Fibroblast of mammary gland (primary cell): ENCODE data around the gene MAST3.
"Not testable (repeated sequence)": the region's sequence is repeated elsewhere in the genome, so short reads cannot be mapped to it uniquely, and the experiment has no call there.

Experiments
- DNase-seq: peaks from one replicate; pipeline ENCODE4 v3.0.0-alpha.2; 2010; ENCODE audit warnings: low read depth
- H3K4me3 ChIP-seq: 2 replicates; pipeline ENCODE4 v1.5.1; 2011; ENCODE audit warnings: low read depth, mild to moderate bottlenecking, low read length, moderate library complexity; ENCODE audit not compliant: control insufficient read depth
- TF ChIP-seq, protein P1 (sequence below): conservative IDR thresholded peaks from 2 replicates; pipeline ENCODE4 v1.5.1; 2011; ENCODE audit warnings: low read depth, low read length, inconsistent platforms; ENCODE audit not compliant: control insufficient read depth, insufficient read depth

Gene MAST3

DNA sequence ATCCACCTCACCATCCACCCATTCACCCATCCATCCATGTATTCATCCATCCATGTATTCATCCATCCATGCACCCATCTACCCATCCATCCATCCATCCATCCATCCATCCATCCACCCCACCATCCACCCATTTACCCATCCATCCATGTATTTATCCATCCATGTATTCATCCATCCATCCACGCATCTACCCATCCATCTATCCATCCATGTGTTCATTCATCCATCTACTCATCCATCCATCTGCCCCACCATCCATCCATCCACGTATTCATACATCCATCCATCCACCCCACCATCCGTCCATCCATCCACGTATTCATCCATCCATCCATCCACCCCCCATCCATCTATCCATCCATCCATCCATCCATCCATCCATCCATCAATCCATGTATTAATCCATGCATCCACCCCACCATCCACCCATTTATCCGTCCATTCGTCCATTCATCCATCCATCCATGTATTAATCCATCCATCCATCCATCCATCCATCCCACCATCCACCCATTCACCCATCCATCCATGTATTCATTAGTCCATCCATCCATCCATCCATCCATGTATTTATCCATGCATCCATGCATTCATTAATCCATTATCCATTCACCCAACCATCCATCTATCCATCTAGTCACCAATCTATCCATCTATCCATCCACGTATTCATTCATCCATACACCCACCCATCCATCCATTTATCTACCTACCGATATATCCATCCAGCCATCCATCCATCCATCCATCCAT is 13.5 kb upstream of the MAST3 start:
- TF ChIP-seq, protein P1, sequence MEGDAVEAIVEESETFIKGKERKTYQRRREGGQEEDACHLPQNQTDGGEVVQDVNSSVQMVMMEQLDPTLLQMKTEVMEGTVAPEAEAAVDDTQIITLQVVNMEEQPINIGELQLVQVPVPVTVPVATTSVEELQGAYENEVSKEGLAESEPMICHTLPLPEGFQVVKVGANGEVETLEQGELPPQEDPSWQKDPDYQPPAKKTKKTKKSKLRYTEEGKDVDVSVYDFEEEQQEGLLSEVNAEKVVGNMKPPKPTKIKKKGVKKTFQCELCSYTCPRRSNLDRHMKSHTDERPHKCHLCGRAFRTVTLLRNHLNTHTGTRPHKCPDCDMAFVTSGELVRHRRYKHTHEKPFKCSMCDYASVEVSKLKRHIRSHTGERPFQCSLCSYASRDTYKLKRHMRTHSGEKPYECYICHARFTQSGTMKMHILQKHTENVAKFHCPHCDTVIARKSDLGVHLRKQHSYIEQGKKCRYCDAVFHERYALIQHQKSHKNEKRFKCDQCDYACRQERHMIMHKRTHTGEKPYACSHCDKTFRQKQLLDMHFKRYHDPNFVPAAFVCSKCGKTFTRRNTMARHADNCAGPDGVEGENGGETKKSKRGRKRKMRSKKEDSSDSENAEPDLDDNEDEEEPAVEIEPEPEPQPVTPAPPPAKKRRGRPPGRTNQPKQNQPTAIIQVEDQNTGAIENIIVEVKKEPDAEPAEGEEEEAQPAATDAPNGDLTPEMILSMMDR = no peak
- DNase-seq = no peak
- no peak overlapping the region for H3K4me3 ChIP-seq

DNA sequence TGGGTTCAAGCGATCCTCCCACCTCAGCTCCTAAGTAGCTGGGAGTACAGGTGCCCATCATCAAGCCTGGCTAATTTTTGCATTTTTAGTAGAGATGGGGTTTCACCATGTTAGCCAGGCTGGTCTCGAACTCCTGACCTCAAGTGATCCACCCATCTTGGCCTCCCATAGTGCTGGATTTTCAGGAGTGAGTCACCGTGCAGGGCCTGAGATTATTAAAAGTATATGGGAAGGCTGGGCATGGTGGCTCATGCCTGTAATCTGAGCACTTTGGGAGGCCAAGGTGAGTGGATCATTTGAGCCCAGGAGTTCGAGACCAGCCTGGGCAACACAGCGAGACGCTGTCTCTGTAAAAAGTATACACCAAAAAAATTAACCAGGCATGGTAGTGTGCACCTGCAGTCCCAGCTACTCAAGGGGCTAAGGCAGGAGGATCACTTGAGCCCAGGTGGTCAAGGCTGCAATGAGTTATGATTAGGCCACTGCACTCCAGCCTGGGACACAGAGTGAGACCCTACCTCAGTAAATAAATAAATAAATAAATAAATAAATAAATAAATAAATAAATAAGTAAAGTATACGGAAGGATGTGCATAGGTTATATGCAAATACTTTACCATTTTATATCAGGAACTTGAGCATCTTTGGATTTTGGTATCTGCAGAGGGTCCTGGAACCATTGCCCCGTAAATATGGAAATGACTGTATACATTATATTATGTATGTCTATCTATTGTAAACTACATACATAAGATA is 11.7 kb upstream of the MAST3 start:
- DNase-seq = no peak
- TF ChIP-seq, protein P1 = no peak
- H3K4me3 ChIP-seq = no peak overlapping the region

DNA sequence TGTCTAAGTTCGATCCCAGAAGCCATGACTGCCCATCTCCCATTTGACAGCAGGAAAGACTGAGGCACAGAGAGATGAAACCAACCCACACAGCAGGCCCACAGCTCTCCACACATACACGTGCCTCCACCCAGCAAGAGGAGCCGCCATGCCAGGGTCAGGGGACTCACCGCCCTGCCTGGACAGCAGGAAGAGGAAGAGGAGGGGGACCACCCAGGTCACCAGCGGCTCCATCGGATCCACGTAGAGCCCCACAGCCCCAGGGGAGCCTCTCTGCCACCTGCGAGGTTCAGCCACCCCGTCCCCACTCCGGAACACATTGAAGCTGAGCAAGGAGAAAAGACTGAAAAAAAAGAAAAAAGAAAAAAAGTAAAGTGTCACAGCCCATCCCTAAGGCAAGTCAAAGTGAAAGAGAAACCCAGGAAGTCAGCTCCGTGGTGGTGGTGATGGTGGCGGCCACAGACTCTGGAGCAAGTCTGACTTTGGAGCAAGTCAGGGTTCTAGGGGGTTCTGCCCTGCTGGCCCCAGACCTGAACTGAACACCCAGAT is 10.9 kb upstream of the MAST3 start, which contains the start of gene IL12RB1:
Gene IL12RB1 (minus strand): TSS at position 345 of the 549 bp plus-strand sequence. CDS start 111 bp downstream, at position 234.
- no peak for DNase-seq
- TF ChIP-seq, protein P1 = no peak
- no peak within 1 kb of the TSS for H3K4me3 ChIP-seq

DNA sequence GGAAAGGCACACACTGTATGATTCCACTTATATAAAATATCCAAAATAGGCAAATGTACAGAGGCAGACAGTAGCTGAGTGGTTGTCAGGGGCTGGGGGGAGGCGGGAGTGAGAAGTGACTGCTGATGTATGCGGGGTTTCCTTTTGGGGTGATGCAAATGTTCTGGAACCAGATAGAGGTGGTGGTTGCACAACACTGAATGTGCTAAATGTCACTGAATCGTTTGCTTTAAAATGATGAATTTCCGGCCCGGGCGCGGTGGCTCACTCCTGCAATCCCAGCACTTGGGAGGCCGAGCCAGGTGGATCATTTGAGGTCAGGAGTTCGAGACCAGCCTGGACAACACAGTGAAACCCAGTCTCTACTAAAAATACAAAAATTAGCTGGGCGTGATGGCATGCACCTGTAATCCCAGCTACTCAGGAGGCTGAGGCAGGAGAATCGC is 8.5 kb upstream of the MAST3 start:
- H3K4me3 ChIP-seq = not testable (repeated sequence)
- peak; percentile 49 for DNase-seq

DNA sequence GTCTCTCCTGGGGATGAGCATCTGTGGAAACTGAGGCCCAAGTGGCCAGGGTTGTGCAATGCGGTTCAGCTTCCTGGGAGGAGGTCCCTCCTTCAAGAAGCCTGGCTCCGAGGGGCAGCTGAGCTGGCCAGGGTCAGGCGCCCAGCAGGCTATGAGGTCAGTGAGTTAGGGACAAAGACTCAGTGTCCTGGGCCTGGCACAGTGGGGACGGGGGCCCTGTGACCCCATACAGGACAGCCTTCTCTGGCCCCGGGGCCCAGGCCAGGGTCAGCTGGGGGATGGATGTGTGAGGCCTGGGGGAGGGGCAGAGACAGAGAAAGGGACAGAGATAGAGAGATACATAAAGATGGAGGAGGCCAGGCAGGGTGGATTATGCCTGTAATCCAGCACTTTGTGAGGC is 7.9 kb upstream of the MAST3 start:
- H3K4me3 ChIP-seq = no peak overlapping the region
- TF ChIP-seq, protein P1 = no peak
- DNase-seq = no peak

DNA sequence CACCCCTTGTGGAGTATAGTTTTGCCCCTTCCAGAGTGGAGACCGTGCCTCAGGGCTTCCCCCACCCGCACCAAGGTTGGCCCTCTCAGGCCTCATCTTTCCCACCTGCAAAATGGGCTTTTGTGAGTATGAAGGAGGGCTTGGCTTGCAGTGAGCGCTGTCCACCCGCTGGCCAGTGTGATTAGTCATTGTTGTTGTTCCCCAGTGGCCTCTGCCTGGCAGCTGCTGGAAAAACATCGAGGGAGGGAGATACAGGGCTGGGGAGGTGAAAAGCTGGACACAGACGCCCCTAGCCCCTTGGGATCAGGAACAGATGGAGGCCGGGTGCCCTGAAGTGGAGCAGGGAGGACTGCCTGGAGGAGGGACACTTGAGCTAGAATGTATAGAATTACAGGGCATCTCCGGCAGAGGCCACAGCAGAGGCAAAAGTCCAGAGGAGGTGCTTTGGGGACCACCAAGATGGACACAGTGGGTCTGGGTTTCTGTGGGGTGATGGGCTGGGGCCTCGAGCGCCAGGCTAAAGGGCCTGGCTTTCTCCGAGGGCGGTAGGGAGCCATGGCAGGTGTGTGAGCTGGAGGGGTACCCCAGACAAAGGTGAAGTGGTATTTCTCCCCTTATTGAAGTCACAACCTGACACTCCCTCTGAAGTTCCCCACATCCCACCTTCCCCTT is 6.9 kb upstream of the MAST3 start:
- DNase-seq = peak; percentile 52
- TF ChIP-seq, protein P1 = no peak
- H3K4me3 ChIP-seq = no peak overlapping the region
